GF-D8 (cell line): Measurements from ENCODE around the gene CHIT1.

Experiments used
- DNase-seq: peaks from one replicate; lab custom pipeline; 2025; lab: John Stamatoyannopoulos, UW

CHIT1 gene

GRCh38 chr1:203216274-203217138, 13.0 kb downstream of the CHIT1 start:
- DNase-seq = no peak

GRCh38 chr1:203215573-203215972, 13.9 kb downstream of the CHIT1 start:
- DNase-seq = no peak

- DNase-seq = no peak
Measured at GRCh38 chr1:203214871-203215270, 14.6 kb downstream of the CHIT1 start.

GRCh38 chr1:203213126-203213525, 16.3 kb downstream of the CHIT1 start:
- no peak for DNase-seq

- DNase-seq = no peak
Measured at GRCh38 chr1:203211812-203212211, 17.7 kb downstream of the CHIT1 start.

GRCh38 chr1:203210988-203211387, 18.5 kb downstream of the CHIT1 start:
- no peak for DNase-seq

GRCh38 chr1:203210350-203210749, 19.1 kb downstream of the CHIT1 start:
- no peak for DNase-seq

GRCh38 chr1:203208181-203208580, 21.3 kb downstream of the CHIT1 start:
- DNase-seq = no peak

GRCh38 chr1:203207751-203208150, 21.7 kb downstream of the CHIT1 start:
- no peak for DNase-seq

- DNase-seq = no peak
Measured at GRCh38 chr1:203206129-203206687, 23.3 kb downstream of the CHIT1 start.

- no peak for DNase-seq
Measured at GRCh38 chr1:203204756-203205155, 24.7 kb downstream of the CHIT1 start.

GRCh38 chr1:203202431-203203245, 26.8 kb downstream of the CHIT1 start:
- DNase-seq = no peak

- no peak for DNase-seq
Measured at GRCh38 chr1:203201516-203202205, 27.8 kb downstream of the CHIT1 start.

- no peak for DNase-seq
Measured at GRCh38 chr1:203200916-203201315, 28.6 kb downstream of the CHIT1 start.

- DNase-seq = peak; percentile 20
Measured at GRCh38 chr1:203199816-203200571, 29.5 kb downstream of the CHIT1 start.

GRCh38 chr1:203199481-203199815, 30.0 kb downstream of the CHIT1 start:
- DNase-seq = no peak

- no peak for DNase-seq
Measured at GRCh38 chr1:203199002-203199401, 30.5 kb downstream of the CHIT1 start.

- DNase-seq = no peak
Measured at GRCh38 chr1:203197625-203198024, 31.8 kb downstream of the CHIT1 start.

GRCh38 chr1:203196371-203196770, 33.1 kb downstream of the CHIT1 start:
- no peak for DNase-seq

- DNase-seq = no peak
Measured at GRCh38 chr1:203190949-203191348, 38.5 kb downstream of the CHIT1 start.

- DNase-seq = no peak
Measured at GRCh38 chr1:203189951-203190352, 39.5 kb downstream of the CHIT1 start.
